Activated CD4-positive, alpha-beta memory T cell treated with anti-CD3 and anti-CD28 coated beads for 36 hours (primary cell): ENCODE data around the gene SNX8. TPM values are rescaled to one million over a fixed set of nuclear protein-coding genes. Genes with fewer than 3 reads are reported as not detected.
A peak's percentile ranks its signal among the peaks of the same experiment; 100 is the strongest.

Experiments
- CTCF ChIA-PET: fragments of 350-600 bp; sonication (Branson Sonifier 250); formaldehyde crosslinking; loops from one replicate; lab custom pipeline; 2021; ENCODE audit warnings: antibody characterized with exemption, inconsistent platforms; lab: Charles Lee
- POLR2A ChIA-PET: fragments of 350-600 bp; sonication (Branson Sonifier 250); formaldehyde crosslinking; loops from one replicate; lab custom pipeline; 2021; ENCODE audit warnings: antibody characterized with exemption; lab: Charles Lee
- DNase-seq: peaks from one replicate; pipeline ENCODE4 v3.0.0-alpha.2; 2020
- H3K27ac Mint-ChIP-seq: one replicate; pipeline ENCODE4 v1.8.0; 2021; ENCODE audit warnings: mixed read lengths
- H3K27me3 Mint-ChIP-seq: one replicate; pipeline ENCODE4 v1.8.0; 2021; ENCODE audit warnings: mixed read lengths
- H3K36me3 Mint-ChIP-seq: one replicate; pipeline ENCODE4 v1.8.0; 2021; ENCODE audit warnings: mixed read lengths
- H3K4me1 Mint-ChIP-seq: one replicate; pipeline ENCODE4 v1.8.0; 2021; ENCODE audit warnings: low read depth, mixed read lengths
- H3K4me3 Mint-ChIP-seq: one replicate; pipeline ENCODE4 v1.8.0; 2021; ENCODE audit warnings: mild to moderate bottlenecking, mixed read lengths
- H3K9me3 Mint-ChIP-seq: one replicate; pipeline ENCODE4 v1.8.0; 2021; ENCODE audit warnings: mixed read lengths
- intact Hi-C: fragments of 100-400 bp; cut with micrococcal nuclease; formaldehyde crosslinking; loops from one replicate; pipeline ENCODE4 v1.15.1; 2023
- total RNA-seq, 2 experiments: library from RNA; stranded (reverse); gene quantifications; one replicate each; pipeline ENCODE4 v1.2.3, GENCODE V29; 2021

SNX8 gene
- total RNA-seq: 10 to 100 TPM; 35.4 to 40.2 TPM

GRCh38 chr7:2314209-2314955, at the start of gene SNX8:
Gene SNX8 (minus strand): TSS chr7:2314441. CDS start chr7:2314421, 20 bp downstream.
- ChIA-PET CTCF (interaction anchor here (1.0 kb wide), 1 partner anchor 117 kb away, joined by 5 read pairs; no protein-coding TSS in a partner anchor), POLR2A (interaction anchor here (1.3 kb wide), 1 partner anchor 40 kb away, joined by 4 read pairs; the partner anchor contains the start of gene EIF3B)
- Mint-ChIP-seq H3K9me3 (no peaks in the 10 kb centered on the region), H3K27me3 (no peaks in the 10 kb centered on the region), H3K4me1 (peaks cover 10% of the 10 kb centered on the region), H3K27ac (peak within 1 kb of the TSS; percentile 56), H3K36me3 (peaks cover 2% of the 10 kb centered on the region), H3K4me3 (no peak within 1 kb of the TSS)
- peak; percentile 96 for DNase-seq
- intact Hi-C loops: loop anchor here (1.0 to 10.0 kb wide), 3 partner anchors 40 to 390 kb away; partner anchors contain the start of genes EIF3B, MRM2 and NUDT1

GRCh38 chr7:2362385-2363088, 48.3 kb upstream of the SNX8 start:
- no peak overlapping the region for H3K27ac Mint-ChIP-seq
- DNase-seq: no peak
- intact Hi-C loops: no loop called here
- H3K9me3 Mint-ChIP-seq: no peaks in the 10 kb centered on the region
- no peak overlapping the region for H3K4me3 Mint-ChIP-seq
- H3K4me1 Mint-ChIP-seq: peaks cover 23% of the 10 kb centered on the region
- ChIA-PET POLR2A (no interaction called here), CTCF (no interaction called here)
- no peaks in the 10 kb centered on the region for H3K27me3 Mint-ChIP-seq
- H3K36me3 Mint-ChIP-seq: peaks cover 60% of the 10 kb centered on the region

GRCh38 chr7:2360796-2361195, 46.6 kb upstream of the SNX8 start:
- Mint-ChIP-seq H3K27ac (no peak overlapping the region), H3K4me1 (peaks cover 38% of the 10 kb centered on the region), H3K27me3 (no peaks in the 10 kb centered on the region), H3K9me3 (no peaks in the 10 kb centered on the region), H3K4me3 (no peak overlapping the region), H3K36me3 (peaks cover 59% of the 10 kb centered on the region)
- ChIA-PET CTCF (no interaction called here), POLR2A (no interaction called here)
- intact Hi-C loops: no loop called here
- no peak for DNase-seq

GRCh38 chr7:2359610-2360009, 45.4 kb upstream of the SNX8 start:
- Mint-ChIP-seq H3K9me3 (no peaks in the 10 kb centered on the region), H3K4me1 (peaks cover 39% of the 10 kb centered on the region), H3K4me3 (no peak overlapping the region), H3K27me3 (no peaks in the 10 kb centered on the region), H3K36me3 (peaks cover 52% of the 10 kb centered on the region), H3K27ac (no peak overlapping the region)
- POLR2A ChIA-PET: no interaction called here
- CTCF ChIA-PET: no interaction called here
- no peak for DNase-seq
- intact Hi-C loops: loop anchor here (10.0 kb wide), 1 partner anchor 695 kb away; no protein-coding TSS in a partner anchor

GRCh38 chr7:2358968-2359527, 44.8 kb upstream of the SNX8 start:
- intact Hi-C loops: loop anchor here (10.0 kb wide), 1 partner anchor 694 kb away; no protein-coding TSS in a partner anchor
- H3K27me3 Mint-ChIP-seq: no peaks in the 10 kb centered on the region
- peaks cover 39% of the 10 kb centered on the region for H3K4me1 Mint-ChIP-seq
- DNase-seq: no peak
- H3K27ac Mint-ChIP-seq: no peak overlapping the region
- H3K36me3 Mint-ChIP-seq: peaks cover 47% of the 10 kb centered on the region
- H3K9me3 Mint-ChIP-seq: no peaks in the 10 kb centered on the region
- ChIA-PET CTCF (interaction anchor here (0.6 kb wide), 1 partner anchor 11 kb away, joined by 3 read pairs; no protein-coding TSS in a partner anchor), POLR2A (no interaction called here)
- H3K4me3 Mint-ChIP-seq: no peak overlapping the region

- DNase-seq: no peak
- ChIA-PET CTCF (interaction anchor here (0.6 to 1.3 kb wide), 2 partner anchors 74 to 129 kb away, joined by 3 to 4 read pairs; no protein-coding TSS in a partner anchor), POLR2A (no interaction called here)
- intact Hi-C loops: loop anchor here (10.0 kb wide), 1 partner anchor 693 kb away; no protein-coding TSS in a partner anchor
- Mint-ChIP-seq H3K27ac (peak overlapping the region; percentile 30), H3K27me3 (no peaks in the 10 kb centered on the region), H3K36me3 (peaks cover 34% of the 10 kb centered on the region), H3K4me1 (peaks cover 42% of the 10 kb centered on the region), H3K4me3 (no peak overlapping the region), H3K9me3 (no peaks in the 10 kb centered on the region)
These were observed 43.3 kb upstream of the SNX8 start for GRCh38 chr7:2357571-2357970.

- intact Hi-C loops: loop anchor here (10.0 kb wide), 1 partner anchor 692 kb away; no protein-coding TSS in a partner anchor
- Mint-ChIP-seq H3K4me3 (peak overlapping the region; percentile 80), H3K36me3 (peaks cover 30% of the 10 kb centered on the region), H3K27ac (peak overlapping the region; percentile 30), H3K4me1 (peaks cover 42% of the 10 kb centered on the region), H3K9me3 (no peaks in the 10 kb centered on the region), H3K27me3 (no peaks in the 10 kb centered on the region)
- ChIA-PET CTCF (interaction anchor here (1.3 kb wide), 1 partner anchor 74 kb away, joined by 4 read pairs; no protein-coding TSS in a partner anchor), POLR2A (no interaction called here)
- DNase-seq: no peak
These were observed 42.9 kb upstream of the SNX8 start for GRCh38 chr7:2357165-2357564.

- peaks cover 28% of the 10 kb centered on the region for H3K36me3 Mint-ChIP-seq
- H3K4me1 Mint-ChIP-seq: peaks cover 40% of the 10 kb centered on the region
- intact Hi-C loops: loop anchor here (2.0 to 10.0 kb wide), 2 partner anchors 113 to 691 kb away; partner anchors contain the start of genes MRM2 and NUDT1
- peak; percentile 14 for DNase-seq
- peak overlapping the region; percentile 76 for H3K27ac Mint-ChIP-seq
- H3K4me3 Mint-ChIP-seq: peak overlapping the region; percentile 80
- H3K27me3 Mint-ChIP-seq: no peaks in the 10 kb centered on the region
- CTCF ChIA-PET: interaction anchor here (0.6 to 0.9 kb wide), 3 partner anchors 48 to 843 kb away, joined by 3 read pairs; partner anchors contain the start of gene CHST12
- H3K9me3 Mint-ChIP-seq: no peaks in the 10 kb centered on the region
- POLR2A ChIA-PET: no interaction called here
These were observed 41.4 kb upstream of the SNX8 start for GRCh38 chr7:2355705-2356008.

GRCh38 chr7:2354939-2355704, 40.9 kb upstream of the SNX8 start:
- no peaks in the 10 kb centered on the region for H3K27me3 Mint-ChIP-seq

GRCh38 chr7:2354186-2354938, 40.1 kb upstream of the SNX8 start, which contains the start of gene EIF3B:
Gene EIF3B (plus strand): TSS chr7:2354827. CDS start chr7:2354922, 95 bp downstream.
- no peaks in the 10 kb centered on the region for H3K27me3 Mint-ChIP-seq
- POLR2A ChIA-PET: interaction anchor here (1.0 to 1.5 kb wide), 3 partner anchors 41 to 113 kb away, joined by 3 to 4 read pairs (median 3); partner anchors contain the start of genes MRM2, NUDT1 and SNX8
- H3K4me3 Mint-ChIP-seq: peak within 1 kb of the TSS; percentile 80
- peaks cover 21% of the 10 kb centered on the region for H3K36me3 Mint-ChIP-seq
- H3K27ac Mint-ChIP-seq: peak within 1 kb of the TSS; percentile 100
- intact Hi-C loops: loop anchor here (1.0 to 10.0 kb wide), 4 partner anchors 40 to 690 kb away; partner anchors contain the start of genes MRM2, NUDT1 and SNX8
- no peaks in the 10 kb centered on the region for H3K9me3 Mint-ChIP-seq
- peaks cover 29% of the 10 kb centered on the region for H3K4me1 Mint-ChIP-seq
- CTCF ChIA-PET: interaction anchor here (0.6 to 1.7 kb wide), 5 partner anchors 25 to 400 kb away, joined by 3 to 4 read pairs (median 3); partner anchors contain the start of gene MAD1L1
- peak; percentile 91 for DNase-seq

More at GRCh38 chr7:2354939-2355704, 40.9 kb upstream of the SNX8 start:
- Mint-ChIP-seq H3K27ac (peak overlapping the region; percentile 76), H3K9me3 (no peaks in the 10 kb centered on the region), H3K4me1 (peaks cover 36% of the 10 kb centered on the region), H3K36me3 (peaks cover 24% of the 10 kb centered on the region), H3K4me3 (peak overlapping the region; percentile 80)
- peak; percentile 31 for DNase-seq
- ChIA-PET POLR2A (interaction anchor here (1.5 kb wide), 1 partner anchor 41 kb away, joined by 4 read pairs; the partner anchor contains the start of gene SNX8), CTCF (interaction anchor here (0.6 to 1.7 kb wide), 4 partner anchors 48 to 842 kb away, joined by 3 to 4 read pairs (median 3); partner anchors contain the start of gene CHST12)
- intact Hi-C loops: loop anchor here (1.0 to 10.0 kb wide), 4 partner anchors 41 to 690 kb away; partner anchors contain the start of genes MRM2, NUDT1 and SNX8
